SJCRH30 (cell line): ENCODE measurements around the gene UNC119B. TPM values are rescaled to one million over a fixed set of nuclear protein-coding genes. Genes with fewer than 3 reads are reported as not detected.

Source experiments
- DNase-seq, 2 experiments: peaks; one replicate each; pipeline ENCODE4 v3.0.0-alpha.2; 2015 to 2020
- H3K27ac ChIP-seq: fragments of 250-450 bp; sonication (Bioruptor Pico); 2 replicates; pipeline ENCODE4 v1.5.1; 2020; ENCODE audit warnings: mild to moderate bottlenecking, moderate library complexity
- H3K27me3 ChIP-seq: fragments of 250-450 bp; sonication (Bioruptor Pico); 2 replicates; pipeline ENCODE4 v1.5.1; 2020; ENCODE audit warnings: mild to moderate bottlenecking, moderate library complexity
- H3K36me3 ChIP-seq: fragments of 250-450 bp; sonication (Bioruptor Pico); 2 replicates; pipeline ENCODE4 v1.5.1; 2020; ENCODE audit warnings: mild to moderate bottlenecking, moderate library complexity
- H3K4me1 ChIP-seq: fragments of 250-450 bp; sonication (Bioruptor Pico); 2 replicates; pipeline ENCODE4 v1.5.1; 2020; ENCODE audit warnings: mild to moderate bottlenecking, moderate library complexity
- H3K4me3 ChIP-seq: fragments of 250-450 bp; sonication (Bioruptor Pico); 2 replicates; pipeline ENCODE4 v1.5.1; 2020; ENCODE audit warnings: mild to moderate bottlenecking, moderate library complexity
- H3K9me3 ChIP-seq: fragments of 250-450 bp; sonication (Bioruptor Pico); replicated peaks from 2 replicates; pipeline ENCODE4 v1.5.1; 2020; ENCODE audit warnings: mild to moderate bottlenecking, moderate library complexity
- total RNA-seq: library from RNA; depleted of rRNA; stranded (reverse); fragments of >200 nt; shearing (Covaris generic); gene quantifications from 2 replicates; pipeline ENCODE4 v1.2.3, GENCODE V29; 2014

The UNC119B gene
- total RNA-seq, 1 experiment from 2014 or later = 20.2 TPM

DNA sequence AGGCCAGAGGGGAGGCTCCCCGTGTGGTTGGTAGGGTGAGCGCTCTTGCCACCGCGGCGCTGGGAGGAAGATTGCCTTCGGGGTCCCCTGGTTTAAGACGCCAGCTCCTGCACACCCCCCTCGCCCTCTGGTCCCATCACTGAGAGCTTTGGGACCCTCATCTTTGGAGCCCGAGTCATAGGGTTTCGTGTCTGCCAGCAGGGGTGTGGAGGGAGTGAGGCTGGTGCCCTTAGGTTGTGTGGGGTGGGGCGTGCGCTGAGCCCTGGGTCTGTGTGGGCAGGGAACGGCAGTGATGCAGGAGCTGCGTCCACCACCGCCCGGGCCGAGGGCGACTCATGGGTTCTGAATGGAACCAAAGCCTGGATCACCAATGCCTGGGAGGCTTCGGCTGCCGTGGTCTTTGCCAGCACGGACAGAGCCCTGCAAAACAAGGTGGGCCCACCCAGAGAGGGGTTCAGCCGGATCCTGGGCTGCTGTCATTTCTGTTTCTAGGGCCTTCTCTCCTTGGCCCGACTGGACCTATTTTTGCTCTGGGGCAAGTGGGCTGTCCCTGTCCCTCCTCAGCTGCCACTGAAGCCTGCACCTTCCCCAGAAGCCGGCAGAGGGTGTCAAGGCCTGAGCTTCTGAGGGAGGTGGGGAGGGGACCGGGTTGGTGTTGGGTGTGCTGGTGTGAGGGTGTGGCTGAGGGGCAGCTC, 27.4 kb downstream of the UNC119B start:
- Histone ChIP-seq H3K27ac (no peak overlapping the region), H3K36me3 (no peaks in the 10 kb centered on the region), H3K4me3 (no peak overlapping the region), H3K4me1 (peaks cover 5% of the 10 kb centered on the region; the same call in 1 of the 2 replicates), H3K27me3 (no peaks in the 10 kb centered on the region), H3K9me3 (no peaks in the 10 kb centered on the region)
- no peak for DNase-seq

DNA sequence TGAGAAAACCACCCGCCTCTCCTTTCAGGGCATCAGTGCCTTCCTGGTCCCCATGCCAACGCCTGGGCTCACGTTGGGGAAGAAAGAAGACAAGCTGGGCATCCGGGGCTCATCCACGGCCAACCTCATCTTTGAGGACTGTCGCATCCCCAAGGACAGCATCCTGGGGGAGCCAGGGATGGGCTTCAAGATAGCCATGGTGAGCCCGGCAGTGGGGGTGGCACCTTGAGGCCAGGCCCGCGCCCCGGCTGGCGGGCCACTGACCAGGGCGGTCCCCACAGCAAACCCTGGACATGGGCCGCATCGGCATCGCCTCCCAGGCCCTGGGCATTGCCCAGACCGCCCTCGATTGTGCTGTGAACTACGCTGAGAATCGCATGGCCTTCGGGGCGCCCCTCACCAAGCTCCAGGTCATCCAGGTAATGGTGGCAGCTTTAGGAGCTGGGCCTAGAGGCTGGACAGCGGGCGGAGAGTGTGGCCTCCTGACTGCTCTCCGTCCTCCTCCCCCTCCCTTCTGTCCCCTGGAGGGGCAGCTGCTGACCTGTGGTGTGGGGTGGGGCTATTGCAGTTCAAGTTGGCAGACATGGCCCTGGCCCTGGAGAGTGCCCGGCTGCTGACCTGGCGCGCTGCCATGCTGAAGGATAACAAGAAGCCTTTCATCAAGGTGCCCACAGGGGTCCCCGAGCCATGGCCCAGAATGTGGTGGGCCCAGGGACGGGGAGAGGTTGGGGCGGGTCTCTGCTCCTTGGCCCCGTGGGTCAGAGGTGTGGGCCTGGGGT, 28.2 kb downstream of the UNC119B start:
- Histone ChIP-seq H3K4me3 (no peak overlapping the region), H3K36me3 (no peaks in the 10 kb centered on the region), H3K4me1 (peaks cover 5% of the 10 kb centered on the region; the same call in 1 of the 2 replicates), H3K9me3 (no peaks in the 10 kb centered on the region), H3K27ac (no peak overlapping the region), H3K27me3 (no peaks in the 10 kb centered on the region)
- DNase-seq = no peak

DNA sequence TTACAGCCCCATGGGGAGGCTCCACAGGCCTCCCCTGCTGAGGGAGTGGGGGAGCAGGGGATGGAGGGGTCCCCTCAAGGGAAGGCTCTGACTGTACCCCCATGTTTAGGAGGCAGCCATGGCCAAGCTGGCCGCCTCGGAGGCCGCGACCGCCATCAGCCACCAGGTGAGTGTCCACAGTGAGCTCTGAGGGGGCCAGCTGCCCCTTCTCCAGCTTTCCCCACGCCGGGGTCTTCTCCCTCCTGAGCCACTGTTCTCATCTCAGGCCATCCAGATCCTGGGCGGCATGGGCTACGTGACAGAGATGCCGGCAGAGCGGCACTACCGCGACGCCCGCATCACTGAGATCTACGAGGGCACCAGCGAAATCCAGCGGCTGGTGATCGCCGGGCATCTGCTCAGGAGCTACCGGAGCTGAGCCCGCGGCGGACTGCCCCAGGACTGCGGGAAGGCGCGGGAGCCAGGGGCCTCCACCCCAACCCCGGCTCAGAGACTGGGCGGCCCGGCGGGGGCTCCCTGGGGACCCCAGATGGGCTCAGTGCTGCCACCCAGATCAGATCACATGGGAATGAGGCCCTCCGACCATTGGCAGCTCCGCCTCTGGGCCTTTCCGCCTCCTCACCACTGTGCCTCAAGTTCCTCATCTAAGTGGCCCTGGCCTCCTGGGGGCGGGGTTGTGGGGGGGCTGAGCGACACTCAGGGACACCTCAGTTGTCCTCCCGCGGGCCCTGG, 28.9 kb downstream of the UNC119B start:
- Histone ChIP-seq H3K27ac (no peak overlapping the region), H3K9me3 (no peaks in the 10 kb centered on the region), H3K36me3 (no peaks in the 10 kb centered on the region), H3K4me3 (no peak overlapping the region), H3K4me1 (peaks cover 5% of the 10 kb centered on the region; the same call in 1 of the 2 replicates), H3K27me3 (no peaks in the 10 kb centered on the region)
- DNase-seq = no peak

DNA sequence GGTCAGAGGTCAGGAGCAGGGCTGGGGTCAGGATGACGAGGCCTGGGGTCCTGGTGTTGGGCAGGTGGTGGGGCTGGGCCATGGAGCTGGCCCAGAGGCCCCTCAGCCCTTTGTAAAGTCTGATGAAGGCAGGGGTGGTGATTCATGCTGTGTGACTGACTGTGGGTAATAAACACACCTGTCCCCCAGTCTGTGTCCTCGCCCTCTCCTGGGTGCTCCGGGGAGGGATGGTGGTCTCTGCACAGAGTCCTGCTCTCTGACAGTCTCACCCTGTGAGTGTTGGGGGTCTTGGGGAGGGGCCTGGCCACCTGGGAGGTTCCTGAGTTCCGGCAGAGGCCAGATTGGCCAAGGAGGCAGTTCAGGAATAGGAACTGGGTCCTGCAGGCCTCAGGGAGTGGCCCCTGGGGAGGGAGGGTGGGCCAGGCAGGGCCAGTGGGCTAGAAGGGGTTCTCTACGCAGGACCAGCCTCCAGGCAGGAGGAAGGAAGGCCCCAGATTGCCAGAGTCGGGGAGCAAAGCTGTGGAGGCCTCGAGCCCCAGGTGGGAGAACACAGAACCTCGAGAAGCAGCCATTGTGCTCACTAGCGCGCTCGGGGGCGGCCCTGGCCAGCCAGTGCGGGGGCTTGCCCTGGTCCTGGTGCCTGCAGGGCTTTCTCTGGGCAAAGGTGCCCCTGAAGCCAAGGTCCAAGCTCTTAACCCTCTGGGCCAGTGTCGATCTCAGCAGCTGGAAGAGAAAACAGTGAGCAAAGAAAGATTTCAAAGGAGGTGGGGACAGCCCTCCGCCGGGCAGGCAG, 29.8 kb downstream of the UNC119B start:
- DNase-seq = peak; percentile 7 to 13
- H3K9me3 ChIP-seq = no peaks in the 10 kb centered on the region
- peaks cover 5% of the 10 kb centered on the region; the same call in 1 of the 2 replicates for H3K4me1 ChIP-seq
- no peak overlapping the region for H3K4me3 ChIP-seq
- H3K27me3 ChIP-seq = no peaks in the 10 kb centered on the region
- no peak overlapping the region for H3K27ac ChIP-seq
- no peaks in the 10 kb centered on the region for H3K36me3 ChIP-seq

DNA sequence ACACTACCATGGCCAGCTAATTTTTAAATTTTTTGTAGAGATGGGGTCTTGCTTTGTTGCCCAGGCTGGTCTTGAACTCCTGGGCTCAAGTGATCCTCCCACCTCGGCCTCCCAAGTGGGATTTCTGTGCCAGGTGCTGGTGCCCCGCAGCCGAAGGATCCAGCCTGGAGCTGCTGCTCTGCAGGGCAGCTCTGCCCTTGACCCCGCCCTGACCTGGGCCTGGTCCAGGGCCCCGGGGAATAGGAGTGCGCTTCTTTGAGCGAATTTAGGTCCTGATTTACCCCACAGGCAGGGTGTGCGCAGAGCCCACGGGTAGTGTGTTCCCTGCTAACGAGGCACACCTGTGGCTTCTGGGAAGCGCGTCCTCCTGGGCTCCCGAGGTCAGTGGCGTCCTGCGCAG, 30.6 kb downstream of the UNC119B start:
- Histone ChIP-seq H3K36me3 (no peaks in the 10 kb centered on the region), H3K27ac (no peak overlapping the region), H3K9me3 (no peaks in the 10 kb centered on the region), H3K4me1 (peaks cover 5% of the 10 kb centered on the region; the same call in 1 of the 2 replicates), H3K4me3 (no peak overlapping the region), H3K27me3 (no peaks in the 10 kb centered on the region)
- no peak for DNase-seq

DNA sequence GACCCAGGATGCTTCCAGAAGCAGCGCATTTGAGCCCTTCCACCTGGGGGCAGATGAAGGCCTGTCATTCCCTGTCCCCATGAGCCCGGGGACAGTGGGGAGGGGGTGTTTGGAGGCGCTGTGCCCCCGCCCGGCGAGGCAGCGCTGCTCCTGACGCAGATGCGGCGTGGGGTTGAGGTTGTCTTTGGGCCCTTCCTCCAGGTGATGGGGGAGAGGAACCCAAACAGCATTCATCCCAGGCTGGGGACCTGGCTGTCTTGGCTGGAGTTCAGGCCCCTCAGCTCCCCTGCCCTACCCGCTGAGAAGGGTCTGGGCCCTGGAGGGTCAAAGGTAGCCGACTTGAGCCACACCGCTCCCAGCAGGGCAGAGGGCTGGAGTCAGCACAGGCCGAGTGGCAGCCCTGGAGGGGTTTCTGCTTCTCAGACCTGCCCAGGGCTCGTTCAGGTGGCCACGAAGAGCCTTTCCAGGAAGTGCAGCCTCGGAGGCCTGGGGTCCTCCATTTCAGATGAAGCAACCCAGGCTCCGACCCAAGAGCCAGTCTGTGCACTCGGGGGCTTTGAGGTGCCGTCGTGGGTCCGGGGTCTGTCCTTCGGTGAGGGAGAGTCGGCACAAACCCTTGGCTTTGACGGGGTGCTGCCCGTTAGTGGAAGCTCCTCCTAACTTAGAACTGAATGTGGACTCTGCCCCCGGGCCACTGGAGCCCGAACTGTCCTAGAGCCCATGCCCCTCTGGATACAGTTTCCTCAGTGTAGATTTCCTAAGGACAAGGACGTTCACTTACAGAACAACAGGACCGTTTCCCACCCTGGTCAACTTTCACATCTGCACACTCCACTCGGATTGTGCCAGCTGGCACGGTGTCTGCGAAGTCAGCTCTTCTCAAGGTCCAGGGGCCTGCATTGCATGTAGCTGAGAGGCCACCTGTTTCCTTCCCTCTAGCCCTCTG, 31.5 kb downstream of the UNC119B start:
- H3K27me3 ChIP-seq = no peaks in the 10 kb centered on the region

DNA sequence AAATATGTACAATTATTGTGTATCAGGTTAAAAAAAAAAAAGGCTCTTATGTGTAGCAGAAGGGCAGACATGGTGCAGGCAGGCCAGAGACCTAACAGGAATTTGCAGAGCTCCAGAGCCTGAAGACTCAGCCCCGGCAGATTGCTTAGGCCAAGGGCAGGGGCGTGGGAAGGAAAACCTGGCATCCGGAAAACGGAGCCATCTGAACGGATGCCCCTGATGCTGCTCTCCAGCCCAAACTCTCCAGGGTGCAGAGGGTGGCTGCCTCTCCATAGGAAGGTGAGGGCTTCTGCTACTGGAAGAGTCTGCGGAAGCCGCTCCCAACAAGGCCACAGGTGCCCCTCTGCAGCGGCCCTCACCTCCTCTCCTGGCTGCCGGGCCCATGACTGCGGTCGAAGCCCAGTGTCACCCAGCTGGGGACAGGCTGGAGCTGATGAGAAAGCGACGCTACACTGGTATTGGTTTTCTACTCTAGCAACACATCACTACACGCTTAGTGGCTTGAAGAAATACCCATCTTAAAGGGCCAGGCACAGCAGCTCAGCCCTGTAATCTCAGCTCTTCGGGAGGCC, 34.8 kb downstream of the UNC119B start:
- Histone ChIP-seq H3K36me3 (no peaks in the 10 kb centered on the region), H3K9me3 (no peaks in the 10 kb centered on the region), H3K27me3 (no peaks in the 10 kb centered on the region), H3K27ac (no peak overlapping the region), H3K4me3 (no peak overlapping the region), H3K4me1 (peaks cover 5% of the 10 kb centered on the region; the same call in 1 of the 2 replicates)
- no peak for DNase-seq

More for the DNA sequence above, 31.5 kb downstream of the UNC119B start:
- no peak overlapping the region for H3K4me3 ChIP-seq
- no peaks in the 10 kb centered on the region for H3K36me3 ChIP-seq
- DNase-seq = peak; percentile 75 to 82
- H3K4me1 ChIP-seq = peaks cover 5% of the 10 kb centered on the region; the same call in 1 of the 2 replicates
- H3K9me3 ChIP-seq = no peaks in the 10 kb centered on the region
- no peak overlapping the region for H3K27ac ChIP-seq

DNA sequence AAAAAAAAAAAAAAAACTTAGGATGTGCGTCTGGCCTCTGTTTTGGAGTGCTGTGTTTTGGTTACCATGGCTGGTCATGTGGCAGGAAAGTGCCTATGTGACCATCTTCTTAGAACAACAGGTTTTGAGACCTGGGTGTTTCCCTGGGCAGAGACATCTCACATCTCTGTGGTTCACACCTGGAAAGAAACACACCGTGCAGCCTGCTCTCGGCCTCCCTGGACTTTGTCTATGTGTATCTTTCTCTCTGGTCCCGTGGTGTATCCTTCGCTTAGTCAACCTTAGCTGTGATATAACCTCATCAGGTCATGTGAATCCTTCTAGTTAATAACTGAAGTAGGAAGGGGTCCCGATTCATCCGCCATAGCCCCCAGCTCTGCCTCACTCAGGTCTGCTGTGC, 38.0 kb downstream of the UNC119B start:
- Histone ChIP-seq H3K4me3 (no peak overlapping the region), H3K4me1 (no peaks in the 10 kb centered on the region), H3K27ac (no peak overlapping the region), H3K27me3 (no peaks in the 10 kb centered on the region), H3K36me3 (no peaks in the 10 kb centered on the region), H3K9me3 (no peaks in the 10 kb centered on the region)
- DNase-seq = no peak

DNA sequence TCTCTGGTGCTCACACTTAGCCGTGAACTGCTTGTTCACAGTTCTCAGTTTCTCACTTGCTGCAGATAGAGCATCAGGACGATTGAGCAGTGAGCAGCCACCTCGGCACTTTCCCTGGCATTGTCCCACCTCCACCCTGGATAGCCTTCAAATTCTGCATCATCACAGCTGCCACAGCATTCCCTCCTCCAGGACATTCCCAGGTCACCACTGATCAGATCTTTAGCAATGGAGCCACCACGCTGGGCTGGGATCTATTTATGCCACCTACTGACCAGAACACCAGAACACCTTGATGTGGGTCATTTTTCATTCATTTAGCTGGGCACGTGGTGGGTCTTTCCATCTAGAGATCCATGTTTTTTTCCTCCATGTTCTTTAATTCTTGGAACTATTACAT, 39.0 kb downstream of the UNC119B start:
- Histone ChIP-seq H3K4me3 (no peak overlapping the region), H3K27me3 (no peaks in the 10 kb centered on the region), H3K4me1 (no peaks in the 10 kb centered on the region), H3K27ac (no peak overlapping the region), H3K9me3 (no peaks in the 10 kb centered on the region), H3K36me3 (no peaks in the 10 kb centered on the region)
- no peak for DNase-seq

DNA sequence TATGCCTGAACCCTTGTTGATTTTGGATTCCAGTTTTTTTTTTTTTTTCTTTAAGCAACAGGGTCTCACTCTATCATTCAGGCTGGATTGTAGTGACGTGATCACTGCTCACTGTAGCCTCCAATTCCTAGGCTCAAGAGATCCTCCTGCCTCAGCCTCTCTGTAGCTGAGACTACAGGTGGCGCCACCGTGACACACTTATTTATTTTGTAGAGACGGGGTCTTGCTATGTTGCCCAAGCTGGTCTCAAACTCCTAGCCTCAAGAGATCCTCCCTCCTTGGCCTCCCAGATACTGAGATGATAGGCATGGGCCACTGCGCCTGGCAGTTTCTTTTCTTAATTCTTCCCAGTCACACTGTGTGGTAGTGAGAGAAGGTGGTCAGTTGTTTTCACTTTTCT, 40.5 kb downstream of the UNC119B start:
- H3K36me3 ChIP-seq = no peaks in the 10 kb centered on the region
- H3K27ac ChIP-seq = no peak overlapping the region
- no peak for DNase-seq
- no peaks in the 10 kb centered on the region for H3K27me3 ChIP-seq
- H3K4me3 ChIP-seq = no peak overlapping the region
- no peaks in the 10 kb centered on the region for H3K4me1 ChIP-seq
- peaks cover 7% of the 10 kb centered on the region; the same call in 1 of the 2 replicates for H3K9me3 ChIP-seq

DNA sequence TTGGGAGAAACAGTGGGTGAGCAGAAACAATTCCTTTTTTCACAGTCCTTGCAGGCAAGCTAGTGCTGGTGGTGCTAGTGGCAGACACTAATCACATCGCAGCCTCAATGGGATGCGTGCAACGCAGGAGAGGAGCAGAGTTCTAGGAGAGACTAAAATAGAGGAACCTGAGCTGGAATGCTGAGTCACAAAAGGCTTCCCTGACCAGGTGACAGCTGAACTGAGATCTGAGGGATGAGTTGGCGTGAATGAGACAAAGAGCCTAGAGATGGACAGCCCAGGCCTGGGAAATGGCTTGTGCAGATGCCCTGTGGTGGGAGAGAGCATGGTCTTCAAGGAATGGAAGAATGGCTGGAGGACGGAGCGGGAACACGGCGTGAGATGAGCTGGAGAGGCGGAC, 41.1 kb downstream of the UNC119B start:
- no peaks in the 10 kb centered on the region for H3K4me1 ChIP-seq
- peaks cover 7% of the 10 kb centered on the region; the same call in 1 of the 2 replicates for H3K9me3 ChIP-seq
- no peaks in the 10 kb centered on the region for H3K27me3 ChIP-seq
- H3K36me3 ChIP-seq = no peaks in the 10 kb centered on the region
- no peak for DNase-seq
- H3K27ac ChIP-seq = no peak overlapping the region
- H3K4me3 ChIP-seq = no peak overlapping the region

DNA sequence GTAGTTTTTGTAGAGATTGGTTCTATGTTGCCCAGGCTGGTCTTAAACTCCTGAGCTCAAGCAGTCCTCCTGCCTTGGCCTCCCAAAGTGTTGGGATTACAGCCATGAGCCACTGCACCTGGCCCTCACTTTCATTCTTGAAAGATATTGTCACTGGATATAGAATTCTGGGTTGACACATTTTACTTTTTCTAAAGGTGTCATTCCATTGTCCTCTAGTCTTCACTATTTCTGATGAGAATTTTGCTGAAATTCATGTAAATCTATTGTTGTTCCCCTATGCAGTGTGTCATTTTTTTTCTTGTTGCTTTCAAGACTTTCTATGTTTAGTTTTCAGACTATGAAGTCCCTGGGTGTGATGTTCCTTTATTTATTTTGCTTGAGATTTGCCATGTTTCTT, 44.5 kb downstream of the UNC119B start:
- no peak overlapping the region for H3K27ac ChIP-seq
- no peak for DNase-seq
- H3K4me3 ChIP-seq = no peak overlapping the region
- no peaks in the 10 kb centered on the region for H3K36me3 ChIP-seq
- H3K27me3 ChIP-seq = no peaks in the 10 kb centered on the region
- peaks cover 7% of the 10 kb centered on the region; the same call in 1 of the 2 replicates for H3K9me3 ChIP-seq
- H3K4me1 ChIP-seq = no peaks in the 10 kb centered on the region

DNA sequence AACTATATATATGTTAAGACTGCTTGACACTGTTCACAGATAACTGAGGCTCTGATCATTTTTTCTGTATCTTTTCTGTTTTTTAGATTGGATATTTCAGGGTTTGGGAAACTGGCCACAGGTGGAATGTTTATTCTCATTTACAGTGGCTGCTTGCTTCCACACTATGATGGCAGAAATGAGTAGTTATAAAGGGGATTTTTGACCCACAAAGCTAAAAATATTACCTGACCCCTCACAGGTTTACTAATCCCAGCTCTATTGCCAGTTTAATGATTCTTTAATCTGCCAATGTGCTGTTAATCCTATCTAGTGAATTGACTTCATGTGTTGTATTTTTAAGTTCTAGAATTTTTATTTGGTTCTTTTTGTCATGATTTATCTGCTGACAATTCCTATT, 45.0 kb downstream of the UNC119B start:
- DNase-seq = no peak
- peaks cover 7% of the 10 kb centered on the region; the same call in 1 of the 2 replicates for H3K9me3 ChIP-seq
- no peaks in the 10 kb centered on the region for H3K36me3 ChIP-seq
- H3K4me3 ChIP-seq = no peak overlapping the region
- H3K4me1 ChIP-seq = no peaks in the 10 kb centered on the region
- no peaks in the 10 kb centered on the region for H3K27me3 ChIP-seq
- no peak overlapping the region for H3K27ac ChIP-seq
